A549 treated with CORT108297 at 1 μM for 4 hours (cell line): ENCODE results near the gene KRT79. TPM values are rescaled to one million over a fixed set of nuclear protein-coding genes. Genes with fewer than 3 reads are reported as not detected.

Source experiments
- total RNA-seq: library from RNA; stranded (reverse); fragments of 200-300 nt; extraction: Qiagen RNA extraction; gene quantifications from 5 replicates; pipeline ENCODE4 v1.2.3, GENCODE V29; 2022

The KRT79 gene
- 0.05 to 0.14 TPM (median 0.09 TPM) in 4 of 5 replicates, not detected in the other for total RNA-seq

DNA sequence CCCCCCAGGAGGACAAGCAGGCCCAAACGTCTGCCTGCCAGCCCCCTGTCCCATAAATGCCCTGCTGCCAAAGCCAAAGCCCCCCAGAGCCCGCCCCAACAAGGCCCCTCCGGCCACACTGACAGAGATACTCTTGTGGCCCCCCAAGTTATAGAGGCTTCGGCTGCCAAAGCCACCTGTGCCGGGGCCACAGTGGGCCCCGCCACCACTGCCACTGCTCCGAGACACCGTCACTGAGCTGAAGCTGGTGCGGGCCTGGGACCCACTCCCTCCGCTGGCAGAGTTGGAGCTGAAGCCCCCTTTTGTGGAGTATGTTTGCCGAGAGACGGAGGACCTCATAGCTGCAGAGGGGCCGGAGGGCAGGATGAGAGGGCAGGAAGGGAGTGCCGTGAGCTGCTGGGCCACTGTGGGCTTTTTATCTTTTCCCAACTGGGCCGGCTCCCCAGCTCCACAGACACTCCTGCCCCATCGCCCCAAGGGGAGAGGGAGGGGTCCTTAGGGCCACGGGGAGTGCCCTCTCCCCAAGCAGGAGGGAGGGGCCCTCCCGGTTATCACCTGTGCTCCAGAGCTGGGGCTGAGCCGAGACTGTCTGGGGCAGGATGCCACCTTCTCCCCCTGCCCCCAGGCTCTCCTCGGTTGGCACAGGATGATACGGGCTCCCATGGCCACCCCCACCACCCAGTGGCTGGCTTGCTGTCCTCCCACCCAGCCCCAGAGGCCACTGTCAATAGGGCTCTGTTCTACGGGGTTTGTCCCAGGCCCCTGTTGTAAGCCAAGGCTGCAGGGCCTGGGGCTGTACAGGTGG, at the start of gene KRT79:
Gene KRT79 (minus strand): TSS at position 390 of the 805 bp plus-strand sequence. CDS start 51 bp downstream, at position 339.

DNA sequence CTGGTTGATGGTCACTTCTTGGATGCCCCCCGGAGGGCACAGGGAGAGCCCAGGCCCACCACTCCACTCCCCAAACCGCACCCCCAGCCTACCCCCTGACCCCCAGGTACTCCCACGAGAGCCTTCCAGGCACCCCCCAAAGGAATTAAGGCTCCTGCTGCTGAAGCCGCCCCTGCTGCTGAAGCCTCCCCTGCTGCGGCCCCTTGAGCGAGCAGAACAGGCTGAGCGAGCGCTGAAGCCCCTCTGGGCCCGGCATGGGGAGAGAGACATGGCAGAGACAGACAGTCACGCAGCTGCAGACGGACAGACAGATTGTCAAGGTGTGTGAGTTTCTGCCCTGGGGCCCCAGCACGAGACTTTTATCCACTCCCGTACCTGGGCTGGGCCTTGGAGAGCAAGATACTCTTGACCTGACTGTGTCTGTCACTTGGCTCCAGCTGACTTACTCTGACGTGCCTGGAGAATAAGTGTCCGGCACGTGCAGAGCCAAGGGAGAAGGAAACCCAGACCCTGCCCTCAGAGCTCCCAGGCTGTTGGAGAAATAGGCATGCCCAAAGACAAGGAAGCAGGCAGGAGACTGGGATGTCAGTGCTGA, 14.6 kb upstream of the KRT79 start, which contains the start of gene KRT78:
Gene KRT78 (minus strand): TSS at position 334 of the 595 bp plus-strand sequence. CDS start 64 bp downstream, at position 270.

DNA sequence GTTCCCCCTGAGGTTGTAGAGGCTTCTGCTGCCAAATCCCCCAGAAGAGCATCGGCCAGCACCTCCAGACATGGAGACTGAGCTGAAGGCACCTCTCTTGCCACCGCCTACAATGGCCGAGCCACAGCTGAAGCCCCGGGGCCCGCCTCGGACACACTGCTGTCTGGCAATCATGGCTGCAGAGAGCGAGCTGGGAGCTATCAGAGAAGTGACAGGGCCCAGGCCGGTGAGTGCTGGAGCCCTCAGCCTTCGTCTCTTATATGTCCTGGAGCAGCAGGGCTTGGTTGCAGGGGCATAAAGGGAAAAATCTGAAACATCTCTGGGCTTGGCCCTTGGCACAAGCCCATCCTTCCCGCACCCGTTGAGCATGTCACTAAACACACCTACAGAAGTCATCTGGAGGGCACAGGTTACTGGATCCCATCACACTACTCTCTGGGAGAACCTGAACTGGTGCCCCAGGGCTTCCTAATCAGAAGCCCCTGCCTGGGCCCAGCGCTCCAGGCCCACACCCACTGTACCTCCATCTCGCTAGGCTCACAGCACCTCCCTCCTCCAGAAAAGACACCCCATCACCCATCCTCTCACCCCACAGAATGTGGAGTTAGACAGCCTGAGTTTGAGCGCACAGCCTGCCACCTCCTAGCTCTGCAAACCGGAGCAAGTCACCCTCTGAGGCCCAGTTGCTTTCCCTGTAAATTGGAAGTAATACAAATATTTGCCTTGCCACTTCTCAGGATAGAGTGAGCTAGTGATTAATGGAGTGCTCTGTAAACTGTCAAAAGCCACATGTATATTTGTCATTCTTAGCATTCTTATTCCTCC, 20.0 kb downstream of the KRT79 start, which contains the start of gene KRT4:
Gene KRT4 (minus strand): TSS at position 232 of the 825 bp plus-strand sequence. CDS start 58 bp downstream, at position 174.

DNA sequence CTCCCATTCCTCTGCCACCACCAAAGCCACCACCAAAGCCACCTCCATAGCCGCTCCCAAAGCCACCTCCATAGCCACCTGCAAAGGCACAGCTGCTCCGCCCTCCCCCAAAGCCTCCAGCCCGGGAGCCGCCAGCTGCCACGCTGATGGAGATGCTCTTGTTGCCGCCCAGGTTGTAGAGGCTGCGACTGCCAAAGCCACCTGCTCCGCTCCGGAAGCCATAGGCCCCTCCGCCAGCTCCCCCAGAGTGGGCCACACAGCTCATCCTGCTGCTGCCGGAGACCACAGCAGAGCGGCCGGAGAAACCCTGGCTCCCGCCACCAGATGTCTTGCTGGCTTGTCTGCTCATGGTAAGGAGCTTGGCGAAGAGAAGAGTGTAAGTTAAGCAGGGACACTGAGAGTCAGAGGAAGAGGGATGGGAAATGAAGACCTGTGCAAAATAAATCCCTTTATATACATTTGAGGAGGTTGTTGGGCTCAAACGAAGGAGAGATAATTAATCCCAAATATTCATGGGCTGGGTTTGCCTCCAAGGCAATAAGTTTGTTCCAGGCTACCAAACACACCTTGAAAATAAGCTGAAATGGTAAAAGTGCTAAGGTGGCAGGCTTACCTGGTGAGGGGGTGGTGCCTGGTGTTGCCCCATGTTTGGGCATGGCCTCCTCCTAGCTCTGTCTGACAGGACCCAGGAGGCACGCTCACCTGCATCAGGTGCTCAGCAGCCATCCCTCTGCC, 38.2 kb downstream of the KRT79 start, which contains the start of gene KRT3:
Gene KRT3 (minus strand): TSS at position 424 of the 735 bp plus-strand sequence. CDS start 75 bp downstream, at position 349.

DNA sequence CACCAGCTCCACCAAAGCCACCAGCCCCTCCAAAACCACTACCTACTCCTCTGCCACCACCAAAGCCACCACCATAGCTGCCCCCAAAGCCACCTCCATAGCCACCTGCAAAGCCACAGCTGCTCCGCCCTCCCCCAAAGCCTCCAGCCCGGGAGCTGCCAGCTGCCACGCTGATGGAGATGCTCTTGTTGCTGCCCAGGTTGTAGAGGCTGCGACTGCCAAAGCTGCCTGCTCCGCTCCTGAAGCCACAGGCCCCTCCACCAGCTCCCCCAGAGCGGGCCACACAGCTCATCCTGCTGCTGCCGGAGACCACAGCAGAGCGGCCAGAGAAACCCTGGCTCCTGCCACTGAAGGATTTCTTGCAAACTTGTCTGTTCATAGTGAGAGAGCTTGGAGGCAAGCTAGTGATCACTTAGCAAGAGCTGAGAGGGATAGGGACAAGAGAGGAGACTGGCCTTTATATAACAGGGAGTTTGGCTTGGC, 57.2 kb downstream of the KRT79 start, which contains the start of gene KRT76:
Gene KRT76 (minus strand): TSS at position 433 of the 483 bp plus-strand sequence. CDS start 54 bp downstream, at position 379.

Other genes starting within 250 kb of the KRT79 start
- 0.05 TPM in 1 of 5 replicates, not detected in the others for gene KRT72, start 232.8 kb downstream of the KRT79 start, total RNA-seq
- gene KRT73, start 215.8 kb downstream of the KRT79 start, total RNA-seq, result not detected in 5 replicates
- gene KRT2, start 182.1 kb downstream of the KRT79 start, total RNA-seq, result not detected in 5 replicates
- gene KRT1, start 153.9 kb downstream of the KRT79 start, total RNA-seq, result not detected in 5 replicates
- not detected in 5 replicates for gene KRT77, start 130.8 kb downstream of the KRT79 start, total RNA-seq
- gene KRT76, start 57.0 kb downstream of the KRT79 start, total RNA-seq, result not detected in 5 replicates
- gene KRT3, start 38.2 kb downstream of the KRT79 start, total RNA-seq, result 0.05 to 0.09 TPM (median 0.06 TPM) in 4 of 5 replicates, not detected in the other
- gene KRT4, start 20.2 kb downstream of the KRT79 start, total RNA-seq, result 2.8 to 3.8 TPM (median 3.0 TPM) in 5 replicates
- gene KRT78, start 14.7 kb upstream of the KRT79 start, total RNA-seq, result 0.08 to 0.14 TPM (median 0.10 TPM) in 3 of 5 replicates, not detected in the others
- 2,966 to 3,831 TPM (median 3,677 TPM) in 5 replicates for gene KRT8, start 70.8 kb upstream of the KRT79 start, total RNA-seq
- 2,134 to 2,467 TPM (median 2,380 TPM) in 5 replicates for gene KRT18, start 114.8 kb upstream of the KRT79 start, total RNA-seq
- gene EIF4B, start 172.1 kb upstream of the KRT79 start, total RNA-seq, result 219 to 412 TPM (median 272 TPM) in 5 replicates
- gene TNS2, start 215.8 kb upstream of the KRT79 start, total RNA-seq, result 20.4 to 34.4 TPM (median 32.3 TPM) in 5 replicates
- gene SPRYD3, start 245.1 kb upstream of the KRT79 start, total RNA-seq, result 35.0 to 41.4 TPM (median 38.4 TPM) in 5 replicates